K562 (cell line): ENCODE results near the gene MYH11. TPM values are rescaled to one million over a fixed set of nuclear protein-coding genes. Genes with fewer than 3 reads are reported as not detected.

Experiments
- BRF2 ChIP-seq: IDR thresholded peaks from 3 replicates; pipeline ENCODE4 v1.6.1; 2011; ENCODE audit warnings: borderline replicate concordance, mild to moderate bottlenecking; ENCODE audit not compliant: insufficient read length, insufficient read depth
- CTCF ChIP-seq, 3 experiments: IDR thresholded peaks in 2 of 3; conservative IDR thresholded peaks in 1 of 3; 2 replicates each; pipeline ENCODE4 v1.5.1; 2011 to 2012; ENCODE audit warnings: low read length in 3 of 3, mild to moderate bottlenecking in 3 of 3, control low read depth in 2 of 3, improper control_type of control experiment in 1 of 3, inconsistent platforms in 1 of 3, low read depth in 1 of 3, mixed read lengths in 1 of 3, moderate library complexity in 1 of 3; ENCODE audit not compliant: insufficient read depth in 2 of 3
- DEAF1 ChIP-seq: fragments of 450-650 bp; formaldehyde crosslinking; IDR thresholded peaks from 2 replicates; pipeline ENCODE4 v1.4.0; 2020; ENCODE audit warnings: mild to moderate bottlenecking, moderate library complexity
- E2F4 ChIP-seq: sonication (generic); formaldehyde crosslinking; IDR thresholded peaks from 2 replicates; pipeline ENCODE4 v1.8.0; 2022; ENCODE audit warnings: mild to moderate bottlenecking, low read depth, missing genetic modification reagents
- HBP1 ChIP-seq: fragments of 450-650 bp; formaldehyde crosslinking; IDR thresholded peaks from 2 replicates; pipeline ENCODE4 v1.4.0; 2022; ENCODE audit warnings: missing genetic modification characterization
- HNRNPLL ChIP-seq: fragments of 200-400 bp; formaldehyde crosslinking; IDR thresholded peaks from 2 replicates; pipeline ENCODE4 v1.6.1; 2017; ENCODE audit warnings: low read length, low read depth, mild to moderate bottlenecking; ENCODE audit not compliant: poor library complexity, severe bottlenecking
- ID3 ChIP-seq, 2 experiments: fragments of 250-450 bp in 1 of 2; fragments of 450-650 bp in 1 of 2; sonication (Bioruptor Pico) in 1 of 2; IDR thresholded peaks; 2 replicates each; pipeline versions ENCODE4 v1.6.1 to v1.8.0; 2016 to 2021; ENCODE audit warnings: mild to moderate bottlenecking in 2 of 2, moderate library complexity in 2 of 2, missing compliant biosample characterization in 1 of 2, missing genetic modification characterization in 1 of 2
- KDM1A ChIP-seq, 2 experiments: fragments of 450-650 bp; IDR thresholded peaks; 2 replicates each; pipeline ENCODE4 v1.6.1; 2016; ENCODE audit warnings: mild to moderate bottlenecking in 2 of 2
- PML ChIP-seq: IDR thresholded peaks from 2 replicates; pipeline ENCODE4 v1.6.1; 2012; ENCODE audit warnings: low read length, inconsistent platforms
- SIN3A ChIP-seq, 2 experiments: fragments of 150-350 bp in 1 of 2; IDR thresholded peaks; 2 replicates each; pipeline ENCODE4 v1.6.1; 2011 to 2016; ENCODE audit warnings: borderline replicate concordance in 2 of 2, low read depth in 2 of 2, low read length in 2 of 2, mild to moderate bottlenecking in 2 of 2, moderate library complexity in 2 of 2; ENCODE audit not compliant: control insufficient read depth in 1 of 2
- SMARCE1 ChIP-seq: fragments of 450-650 bp; IDR thresholded peaks from 2 replicates; pipeline ENCODE4 v1.7.1; 2016; ENCODE audit warnings: mild to moderate bottlenecking
- STAG1 ChIP-seq: sonication (generic); formaldehyde crosslinking; IDR thresholded peaks from 2 replicates; pipeline ENCODE4 v1.5.0; 2020; ENCODE audit warnings: missing genetic modification reagents, borderline replicate concordance
- TCF7 ChIP-seq: sonication (generic); IDR thresholded peaks from 2 replicates; pipeline ENCODE4 v1.6.1; 2016; ENCODE audit warnings: antibody characterized with exemption, borderline replicate concordance
- TEAD1 ChIP-seq, 2 experiments: fragments of 450-650 bp in 1 of 2; sonication (generic) in 1 of 2; formaldehyde crosslinking; IDR thresholded peaks; 2 replicates each; pipeline versions ENCODE4 v1.4.0 to v1.8.0; 2020 to 2022; ENCODE audit warnings: mild to moderate bottlenecking in 2 of 2, missing genetic modification reagents in 1 of 2
- ZEB2 ChIP-seq: fragments of 450-650 bp; IDR thresholded peaks from 2 replicates; pipeline ENCODE4 v1.6.1; 2016
- polyA plus RNA-seq, 8 experiments: library from polyadenylated mRNA; depleted of rRNA in 4 of 8; stranded (reverse) in 5 of 8; unstranded in 3 of 8; fragments of >200 nt; fragmentation: Nextera tagmentation in 2 of 8; fragmentation: Illumina TruSeq in 1 of 8; extraction: Ambion mirVana in 2 of 8; extraction: Trizol in 1 of 8; gene quantifications; 2 replicates each; pipeline versions ENCODE4 v1.2.1 to v1.2.3, GENCODE V29; 2011 to 2014; ENCODE audit warnings: inconsistent platforms in 1 of 8, missing spikeins in 1 of 8
- total RNA-seq, 7 experiments: library from RNA; depleted of rRNA in 6 of 7; stranded (reverse); fragments of >200 nt in 6 of 7; fragmentation: Illumina TruSeq in 2 of 7; extraction: Trizol in 2 of 7; gene quantifications; 2 replicates each; pipeline versions ENCODE4 v1.2.1 to v1.2.3, GENCODE V29; 2011 to 2021; ENCODE audit warnings: low replicate concordance in 1 of 7

Gene MYH11
- total and polyA plus RNA-seq, 9 of the 15 experiments (the other 6 are each of a cell fraction or from before 2014, with no cell fraction given) = 0.05 to 0.47 (median 0.08) TPM; not detected in 5

GRCh38 chr16:15682105-15682570 lies 174.7 kb downstream of the MYH11 start (continued):
- TF ChIP-seq SIN3A (IDR thresholded peaks at IDR 0.05; ENCODE audit: borderline replicate concordance in 2 of 2, control insufficient read depth in 1 of 2, low read depth in 2 of 2, low read length in 2 of 2) (no peak), BRF2 (no peak), SMARCE1 (peak; percentile 61; the same call in 1 of the 2 replicates), HNRNPLL (no peak), ZEB2 (no peak), TCF7 (no peak), E2F4 (CRISPR knock-in tag) (no peak), HBP1 (no peak), CTCF (IDR thresholded peaks at IDR 0.05 in 2 of 3, conservative IDR thresholded peaks at IDR 0.05 in 1 of 3; ENCODE audit: insufficient read depth in 2 of 3, low read depth in 1 of 3, low read length in 3 of 3) (peak; percentile 61 to 87 (median 82)), STAG1 (no peak), DEAF1 (CRISPR knock-in tag) (peak; percentile 26; the same call in 1 of the 2 replicates), PML (no peak), TEAD1 (CRISPR knock-in tag; IDR thresholded peaks at IDR 0.05) (0 out of 4 replicates have a peak, but pooled peaks of 1 of the 2 experiments have one; percentile 21), ID3 (CRISPR knock-in tag; IDR thresholded peaks at IDR 0.05) (no peak), ID3 (tag; IDR thresholded peaks at IDR 0.05) (no peak), KDM1A (IDR thresholded peaks at IDR 0.05) (no peak)
